Calu3 (cell line): Measurements from ENCODE around the gene NAALAD2. TPM values are rescaled to one million over a fixed set of nuclear protein-coding genes. Genes with fewer than 3 reads are reported as not detected.

Source experiments
- BruUV-seq: library from RNA; stranded (reverse); fragments of 400-500 nt; replicated peaks from 2 replicates; lab custom pipeline; 2021; lab: Mats Ljungman, UMichigan
- CTCF ChIA-PET: fragments of 300-600 bp; sonication (Branson Sonifier 250); formaldehyde crosslinking; loops from one replicate; lab custom pipeline; 2022; ENCODE audit warnings: antibody characterized with exemption; lab: Charles Lee
- DNase-seq: peaks from one replicate; pipeline ENCODE4 v3.0.0; 2022
- H3K27ac Mint-ChIP-seq: one replicate; pipeline ENCODE4 v1.8.0; 2022; ENCODE audit warnings: mixed read lengths; ENCODE audit not compliant: unreplicated experiment
- H3K27me3 Mint-ChIP-seq: one replicate; pipeline ENCODE4 v1.8.0; 2022; ENCODE audit warnings: mixed read lengths; ENCODE audit not compliant: unreplicated experiment
- H3K36me3 Mint-ChIP-seq: one replicate; pipeline ENCODE4 v1.8.0; 2022; ENCODE audit warnings: mild to moderate bottlenecking, moderate library complexity, mixed read lengths; ENCODE audit not compliant: insufficient read depth, unreplicated experiment
- H3K4me1 Mint-ChIP-seq: one replicate; pipeline ENCODE4 v1.8.0; 2022; ENCODE audit warnings: mild to moderate bottlenecking, low read depth, mixed read lengths; ENCODE audit not compliant: unreplicated experiment
- H3K4me3 Mint-ChIP-seq: one replicate; pipeline ENCODE4 v1.8.0; 2022; ENCODE audit warnings: mild to moderate bottlenecking, low read depth, moderate library complexity, mixed read lengths; ENCODE audit not compliant: unreplicated experiment
- H3K9me3 Mint-ChIP-seq: one replicate; pipeline ENCODE4 v1.8.0; 2022; ENCODE audit warnings: low read depth, mixed read lengths; ENCODE audit not compliant: unreplicated experiment
- intact Hi-C: fragments of 100-400 bp; cut with micrococcal nuclease; formaldehyde crosslinking; loops from one replicate; pipeline ENCODE4 v1.10.0; 2022; ENCODE audit not compliant: unreplicated experiment
- total RNA-seq: library from RNA; stranded (reverse); gene quantifications from 2 replicates; pipeline ENCODE4 v1.2.3, GENCODE V29; 2022
- TF ChIP-seq, protein P1 (sequence below): fragments of 200-600 bp; IDR thresholded peaks from one replicate; pipeline ENCODE4 v1.8.0; 2022; ENCODE audit warnings: antibody characterized with exemption; ENCODE audit not compliant: unreplicated experiment

The NAALAD2 gene
- total RNA-seq, 1 experiment from 2014 or later, result 0.38 TPM

DNA sequence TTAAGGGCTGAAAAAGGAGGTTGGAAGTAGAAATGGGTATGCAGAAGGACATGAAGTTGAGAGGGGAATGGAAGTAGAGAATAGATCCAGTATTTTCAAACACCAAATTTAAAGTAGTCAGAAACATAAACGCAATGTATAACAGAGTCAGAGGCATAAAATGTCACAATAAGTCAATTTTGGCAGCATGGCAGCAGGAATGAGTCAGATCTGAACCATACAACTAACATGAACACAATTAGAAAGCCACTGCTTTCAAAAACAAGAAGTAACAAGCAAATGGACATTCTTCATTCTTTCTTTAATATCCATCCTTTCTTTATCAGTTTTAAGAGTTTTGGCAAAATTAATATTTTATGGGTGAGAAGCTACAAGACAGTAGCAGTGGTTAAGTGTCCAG, 85.9 kb downstream of the NAALAD2 start:
- Mint-ChIP-seq H3K27me3 (no peaks in the 10 kb centered on the region), H3K36me3 (peaks cover 33% of the 10 kb centered on the region), H3K9me3 (no peaks in the 10 kb centered on the region), H3K4me3 (peak overlapping the region; percentile 88), H3K27ac (peak overlapping the region; percentile 75), H3K4me1 (peaks cover 25% of the 10 kb centered on the region)
- CTCF ChIA-PET, result no interaction called here
- no TSS peak for BruUV-seq
- DNase-seq, result no peak
- intact Hi-C loops, result no loop called here
- TF ChIP-seq, protein P1, sequence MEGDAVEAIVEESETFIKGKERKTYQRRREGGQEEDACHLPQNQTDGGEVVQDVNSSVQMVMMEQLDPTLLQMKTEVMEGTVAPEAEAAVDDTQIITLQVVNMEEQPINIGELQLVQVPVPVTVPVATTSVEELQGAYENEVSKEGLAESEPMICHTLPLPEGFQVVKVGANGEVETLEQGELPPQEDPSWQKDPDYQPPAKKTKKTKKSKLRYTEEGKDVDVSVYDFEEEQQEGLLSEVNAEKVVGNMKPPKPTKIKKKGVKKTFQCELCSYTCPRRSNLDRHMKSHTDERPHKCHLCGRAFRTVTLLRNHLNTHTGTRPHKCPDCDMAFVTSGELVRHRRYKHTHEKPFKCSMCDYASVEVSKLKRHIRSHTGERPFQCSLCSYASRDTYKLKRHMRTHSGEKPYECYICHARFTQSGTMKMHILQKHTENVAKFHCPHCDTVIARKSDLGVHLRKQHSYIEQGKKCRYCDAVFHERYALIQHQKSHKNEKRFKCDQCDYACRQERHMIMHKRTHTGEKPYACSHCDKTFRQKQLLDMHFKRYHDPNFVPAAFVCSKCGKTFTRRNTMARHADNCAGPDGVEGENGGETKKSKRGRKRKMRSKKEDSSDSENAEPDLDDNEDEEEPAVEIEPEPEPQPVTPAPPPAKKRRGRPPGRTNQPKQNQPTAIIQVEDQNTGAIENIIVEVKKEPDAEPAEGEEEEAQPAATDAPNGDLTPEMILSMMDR, result no peak

DNA sequence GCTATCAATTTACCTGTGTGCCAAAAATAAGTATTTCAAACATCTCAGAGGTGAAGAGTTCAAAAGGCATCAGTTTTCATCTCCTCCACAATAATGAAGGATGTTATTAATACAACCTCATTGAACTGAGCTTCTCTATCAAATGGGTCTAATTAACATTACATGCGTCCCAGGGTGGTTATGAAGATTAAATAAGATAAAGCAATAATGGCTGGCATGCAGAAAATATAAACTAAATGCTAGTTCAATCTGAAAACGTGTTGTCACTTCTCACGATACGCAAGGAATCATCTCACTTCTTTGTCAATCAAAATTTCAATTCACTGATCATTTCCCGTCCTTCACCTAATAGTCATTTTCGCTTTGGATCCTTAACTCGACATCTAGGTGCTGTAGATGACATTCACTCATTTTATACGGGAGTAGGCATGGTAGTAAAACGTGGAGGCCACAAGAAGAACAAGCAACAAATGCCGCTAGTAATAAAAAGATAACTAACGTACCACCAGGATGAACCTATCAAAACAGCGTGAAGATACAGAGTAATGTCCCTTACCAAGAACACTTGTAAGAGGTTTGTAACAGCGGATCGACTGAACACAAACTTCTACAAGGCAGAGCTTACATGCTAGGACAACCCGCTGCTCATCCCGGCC, 87.5 kb downstream of the NAALAD2 start:
- H3K27me3 Mint-ChIP-seq, result no peaks in the 10 kb centered on the region
- intact Hi-C loops, result no loop called here
- peaks cover 33% of the 10 kb centered on the region for H3K36me3 Mint-ChIP-seq
- peak overlapping the region; percentile 75 for H3K27ac Mint-ChIP-seq
- TF ChIP-seq, protein P1, result no peak
- H3K4me3 Mint-ChIP-seq, result peak overlapping the region; percentile 88
- CTCF ChIA-PET, result no interaction called here
- no peaks in the 10 kb centered on the region for H3K9me3 Mint-ChIP-seq
- no peak for DNase-seq
- TSS peak; percentile 45 for BruUV-seq
- peaks cover 16% of the 10 kb centered on the region for H3K4me1 Mint-ChIP-seq

DNA sequence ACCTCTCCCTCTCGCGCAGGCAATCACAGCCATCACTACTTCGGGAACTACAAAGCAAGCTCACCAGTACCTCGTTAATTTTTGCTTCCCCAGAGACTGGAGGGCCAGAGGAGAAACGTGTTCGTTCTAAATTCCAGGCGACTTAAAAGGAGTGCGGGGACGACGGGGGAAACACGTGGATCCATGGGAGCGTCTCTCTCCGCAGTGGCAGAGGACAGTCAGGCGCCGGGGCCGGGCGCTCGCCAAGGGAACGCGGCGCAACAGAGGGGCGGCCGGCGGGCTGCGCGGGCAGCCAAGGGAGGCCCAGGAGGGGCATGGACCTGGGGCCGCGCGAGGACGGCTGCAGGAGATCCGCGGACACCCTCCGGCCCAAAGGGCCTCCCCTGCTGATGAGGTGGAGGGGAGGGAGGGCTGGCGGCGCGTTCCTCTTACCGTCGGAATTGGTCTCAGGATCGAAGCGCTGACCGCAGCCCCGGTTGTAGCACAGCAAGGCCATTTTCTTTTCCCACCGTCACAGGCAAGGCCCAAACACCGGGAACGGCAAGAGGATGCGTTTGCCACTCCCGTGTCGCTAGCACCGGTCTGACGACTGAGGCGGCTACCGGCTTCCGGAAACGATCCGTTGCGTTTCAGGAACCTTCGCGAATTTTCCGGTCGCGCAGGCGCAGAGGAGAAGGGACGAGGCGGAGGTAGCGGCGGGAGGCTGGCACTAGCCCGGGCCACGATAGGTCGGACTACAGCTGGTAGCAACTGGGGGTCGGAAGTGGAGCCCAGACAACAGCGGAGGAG, 88.2 kb downstream of the NAALAD2 start, which contains the start of gene CHORDC1:
CHORDC1 (minus strand) TSS at position 591 of the 789 bp plus-strand sequence; CDS start at position 496, 95 bp downstream.
- H3K36me3 Mint-ChIP-seq, result peaks cover 33% of the 10 kb centered on the region
- H3K27me3 Mint-ChIP-seq, result no peaks in the 10 kb centered on the region
- TF ChIP-seq, protein P1, result no peak
- peak within 1 kb of the TSS; percentile 88 for H3K4me3 Mint-ChIP-seq
- DNase-seq, result peak; percentile 88
- CTCF ChIA-PET, result no interaction called here
- intact Hi-C loops, result no loop called here
- peak within 1 kb of the TSS; percentile 75 for H3K27ac Mint-ChIP-seq
- H3K9me3 Mint-ChIP-seq, result no peaks in the 10 kb centered on the region
- no TSS peak for BruUV-seq
- peaks cover 14% of the 10 kb centered on the region for H3K4me1 Mint-ChIP-seq

DNA sequence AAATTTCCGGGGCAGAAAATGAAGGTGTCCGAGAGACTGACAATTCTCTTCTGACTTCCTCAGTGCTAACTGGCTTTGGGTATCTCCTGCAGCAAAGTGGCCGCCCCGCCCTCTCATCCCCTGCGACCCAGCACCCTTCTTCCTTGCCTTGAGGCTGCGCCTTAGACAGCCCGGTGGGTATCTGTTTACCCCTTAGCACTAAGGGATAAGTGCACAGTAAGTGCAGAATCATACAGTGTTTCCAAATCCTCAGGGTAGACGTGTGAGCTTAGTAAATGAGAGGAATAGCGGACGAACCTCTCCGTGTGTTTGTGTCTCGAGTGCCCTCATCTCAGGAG, 88.8 kb downstream of the NAALAD2 start:
- H3K27me3 Mint-ChIP-seq, result no peaks in the 10 kb centered on the region
- peaks cover 33% of the 10 kb centered on the region for H3K36me3 Mint-ChIP-seq
- intact Hi-C loops, result no loop called here
- H3K27ac Mint-ChIP-seq, result peak overlapping the region; percentile 75
- DNase-seq, result no peak
- BruUV-seq, result TSS peak; percentile 75
- TF ChIP-seq, protein P1, result no peak
- CTCF ChIA-PET, result no interaction called here
- H3K4me1 Mint-ChIP-seq, result peaks cover 14% of the 10 kb centered on the region
- peak overlapping the region; percentile 88 for H3K4me3 Mint-ChIP-seq
- no peaks in the 10 kb centered on the region for H3K9me3 Mint-ChIP-seq
